Small intestine (tissue), 7 donors: ENCODE data around the gene EPM2AIP1. TPM values are rescaled to one million over a fixed set of nuclear protein-coding genes. Genes with fewer than 3 reads are reported as not detected.
"Not testable (repeated sequence)": the region's sequence is repeated elsewhere in the genome, so short reads cannot be mapped to it uniquely, and the experiment has no call there.

Experiments
- DNase-seq, 2 donors: peaks; one replicate each; pipeline versions ENCODE4 v3.0.0 to v3.0.0-alpha.2; 2013
- FAIRE-seq: peaks from 2 replicates; lab custom pipeline; 2012; peaks lifted over from hg19 to GRCh38; lab: Jason Lieb, UNC
- H3K27ac ChIP-seq, 3 donors: one replicate each; pipeline ENCODE4 v1.5.1; 2013; ENCODE audit warnings: low read length in 2 of 3, mild to moderate bottlenecking in 2 of 3, control low read depth in 1 of 3, inconsistent platforms in 1 of 3, low read depth in 1 of 3, moderate library complexity in 1 of 3
- H3K27me3 ChIP-seq, 3 donors: one replicate each; pipeline ENCODE4 v1.6.1; 2013; ENCODE audit warnings: low read length in 3 of 3, inconsistent platforms in 1 of 3; ENCODE audit not compliant: control insufficient read depth in 3 of 3, insufficient read depth in 3 of 3
- H3K36me3 ChIP-seq, 3 donors: one replicate each; pipeline ENCODE4 v1.6.1; 2013; ENCODE audit warnings: low read length in 3 of 3, inconsistent platforms in 1 of 3, low read depth in 1 of 3, mild to moderate bottlenecking in 1 of 3, moderate library complexity in 1 of 3; ENCODE audit not compliant: control insufficient read depth in 3 of 3, insufficient read depth in 2 of 3
- H3K4me1 ChIP-seq, 3 donors: one replicate each; pipeline ENCODE4 v1.6.1; 2013; ENCODE audit warnings: low read length in 2 of 3, inconsistent platforms in 1 of 3, low read depth in 1 of 3, mild to moderate bottlenecking in 1 of 3, moderate library complexity in 1 of 3; ENCODE audit not compliant: control insufficient read depth in 3 of 3, insufficient read depth in 2 of 3
- H3K4me3 ChIP-seq, 3 donors: one replicate each; pipeline ENCODE4 v1.5.1; 2013; ENCODE audit warnings: low read length in 3 of 3, control low read depth in 1 of 3, inconsistent platforms in 1 of 3, low read depth in 1 of 3, mild to moderate bottlenecking in 1 of 3, moderate library complexity in 1 of 3
- H3K9me3 ChIP-seq, 2 donors: one replicate each; pipeline ENCODE4 v1.6.1; 2013; ENCODE audit warnings: low read depth in 1 of 2, low read length in 1 of 2; ENCODE audit not compliant: control insufficient read depth in 2 of 2, insufficient read depth in 1 of 2
- WGBS, 3 donors: extraction: QIAGEN DNeasy Blood & Tissue Kit; methylation state at CpG; one replicate each; pipeline ENCODE4 v1.1.7; 2013; 5-methylcytosine and 5-hydroxymethylcytosine counted together
- polyA plus RNA-seq, 4 donors: library from polyadenylated mRNA; stranded (reverse) in 3 of 4; unstranded in 1 of 4; fragments of 200-250 nt in 3 of 4; fragments of 120-200 nt in 1 of 4; gene quantifications; one replicate each; pipeline versions ENCODE4 v1.2.1 to v1.2.3, GENCODE V29; 2013
- donor health status: healthy with polysubstance abuse.
- donor health status: control.
- donor health status: control.
- donor health status: Bipolar disorder and iron deficiency.
- donor health status: healthy.

EPM2AIP1 gene
- polyA plus RNA-seq, 4 donors, result 1.8 to 21.1 (median 3.0) TPM

- DNase-seq (peak in 1 of 2 donors; percentile 33), FAIRE-seq (no peak)
- H3K36me3 ChIP-seq, result no peaks in the 10 kb centered on the region
- H3K4me3 ChIP-seq, result no peak overlapping the region
- H3K27me3 ChIP-seq, result no peaks in the 10 kb centered on the region
- no peaks in the 10 kb centered on the region for H3K9me3 ChIP-seq
- no peak overlapping the region for H3K27ac ChIP-seq
- peaks cover 0 to 4% (median 0%) of the 10 kb centered on the region in 3 donors for H3K4me1 ChIP-seq
- WGBS, 3 donors, result 62 to 71% (median 70%) methylated on average over 3 of the region's 3 CpGs
Measured at GRCh38 chr3:36965440-36965839, 27.5 kb downstream of the EPM2AIP1 start.

- FAIRE-seq (no peak), DNase-seq (no peak)
- Histone ChIP-seq H3K4me1 (peaks cover 0 to 3% (median 0%) of the 10 kb centered on the region in 3 donors), H3K36me3 (no peaks in the 10 kb centered on the region), H3K27ac (no peak overlapping the region), H3K4me3 (no peak overlapping the region), H3K27me3 (no peaks in the 10 kb centered on the region), H3K9me3 (no peaks in the 10 kb centered on the region)
Measured at GRCh38 chr3:36964817-36965216, 28.1 kb downstream of the EPM2AIP1 start.

- H3K4me3 ChIP-seq, result no peak overlapping the region
- DNase-seq (no peak), FAIRE-seq (no peak)
- 88 to 95% (median 95%) methylated on average over 1 of the region's 1 CpG for WGBS, 3 donors
- no peak overlapping the region for H3K27ac ChIP-seq
- H3K36me3 ChIP-seq, result no peaks in the 10 kb centered on the region
- H3K27me3 ChIP-seq, result no peaks in the 10 kb centered on the region
- H3K9me3 ChIP-seq, result no peaks in the 10 kb centered on the region
- H3K4me1 ChIP-seq, result no peaks in the 10 kb centered on the region
Measured at GRCh38 chr3:36964331-36964730, 28.6 kb downstream of the EPM2AIP1 start.

- H3K27ac ChIP-seq, H3K36me3 ChIP-seq, FAIRE-seq, DNase-seq, H3K4me1 ChIP-seq, H3K9me3 ChIP-seq, H3K27me3 ChIP-seq, H3K4me3 ChIP-seq: not testable (repeated sequence)
- 94 to 96% (median 94%) methylated on average over 7 of the region's 7 CpGs for WGBS, 3 donors
Measured at GRCh38 chr3:36963008-36963407, 29.9 kb downstream of the EPM2AIP1 start.

GRCh38 chr3:36960502-36960901 lies 32.4 kb downstream of the EPM2AIP1 start:
- no peak for DNase-seq
- FAIRE-seq, result no peak
- H3K27me3 ChIP-seq, result no peaks in the 10 kb centered on the region
- H3K4me3 ChIP-seq, result no peak overlapping the region
- H3K9me3 ChIP-seq, result no peaks in the 10 kb centered on the region
- H3K4me1 ChIP-seq, result peaks cover 3 to 15% (median 4%) of the 10 kb centered on the region in 3 donors
- WGBS, 3 donors, result 89 to 94% (median 94%) methylated on average over 4 of the region's 4 CpGs
- H3K36me3 ChIP-seq, result no peaks in the 10 kb centered on the region
- no peak overlapping the region for H3K27ac ChIP-seq

- no peaks in the 10 kb centered on the region for H3K36me3 ChIP-seq
- DNase-seq (no peak), FAIRE-seq (no peak)
- 27 to 52% (median 30%) methylated on average over 2 of the region's 2 CpGs for WGBS, 3 donors
- H3K27ac ChIP-seq, result no peak overlapping the region
- no peak overlapping the region for H3K4me3 ChIP-seq
- H3K27me3 ChIP-seq, result no peaks in the 10 kb centered on the region
- H3K4me1 ChIP-seq, result peaks cover 3 to 22% (median 6%) of the 10 kb centered on the region in 3 donors
- H3K9me3 ChIP-seq, result no peaks in the 10 kb centered on the region
Measured at GRCh38 chr3:36959821-36960220, 33.1 kb downstream of the EPM2AIP1 start.

- H3K36me3 ChIP-seq, result no peaks in the 10 kb centered on the region
- H3K4me3 ChIP-seq, result peak overlapping the region in 1 of 3 donors; percentile 8
- WGBS, 3 donors, result 17 to 49% (median 31%) methylated on average over 3 of the region's 3 CpGs
- FAIRE-seq, result no peak
- DNase-seq, result peak; percentile 61 to 78
- no peaks in the 10 kb centered on the region for H3K27me3 ChIP-seq
- peak overlapping the region; percentile 3 to 61 (median 56) for H3K27ac ChIP-seq
- H3K9me3 ChIP-seq, result no peaks in the 10 kb centered on the region
- peaks cover 3 to 24% (median 6%) of the 10 kb centered on the region in 3 donors for H3K4me1 ChIP-seq
Measured at GRCh38 chr3:36957862-36958686, 34.9 kb downstream of the EPM2AIP1 start.

- no peaks in the 10 kb centered on the region for H3K36me3 ChIP-seq
- H3K4me1 ChIP-seq, result peaks cover 3 to 24% (median 6%) of the 10 kb centered on the region in 3 donors
- no peaks in the 10 kb centered on the region for H3K27me3 ChIP-seq
- H3K4me3 ChIP-seq, result no peak overlapping the region
- DNase-seq, result no peak
- WGBS, 3 donors, result 93 to 100% (median 100%) methylated on average over 1 of the region's 1 CpG
- no peaks in the 10 kb centered on the region for H3K9me3 ChIP-seq
- FAIRE-seq, result no peak
- no peak overlapping the region for H3K27ac ChIP-seq
Measured at GRCh38 chr3:36957063-36957462, 35.9 kb downstream of the EPM2AIP1 start.
